HG02852 (cell line): ENCODE data around the gene TAS1R2.

Source experiments
- ATAC-seq: cut with Tn5 transposase; IDR thresholded peaks from one replicate; pipeline ENCODE4 v1.9.1; 2021; ENCODE audit warnings: mild to moderate bottlenecking, moderate library complexity; ENCODE audit not compliant: unreplicated experiment

TAS1R2 gene

GRCh38 chr1:18803851-18804250, 55.6 kb downstream of the TAS1R2 start:
- ATAC-seq = no peak

DNA sequence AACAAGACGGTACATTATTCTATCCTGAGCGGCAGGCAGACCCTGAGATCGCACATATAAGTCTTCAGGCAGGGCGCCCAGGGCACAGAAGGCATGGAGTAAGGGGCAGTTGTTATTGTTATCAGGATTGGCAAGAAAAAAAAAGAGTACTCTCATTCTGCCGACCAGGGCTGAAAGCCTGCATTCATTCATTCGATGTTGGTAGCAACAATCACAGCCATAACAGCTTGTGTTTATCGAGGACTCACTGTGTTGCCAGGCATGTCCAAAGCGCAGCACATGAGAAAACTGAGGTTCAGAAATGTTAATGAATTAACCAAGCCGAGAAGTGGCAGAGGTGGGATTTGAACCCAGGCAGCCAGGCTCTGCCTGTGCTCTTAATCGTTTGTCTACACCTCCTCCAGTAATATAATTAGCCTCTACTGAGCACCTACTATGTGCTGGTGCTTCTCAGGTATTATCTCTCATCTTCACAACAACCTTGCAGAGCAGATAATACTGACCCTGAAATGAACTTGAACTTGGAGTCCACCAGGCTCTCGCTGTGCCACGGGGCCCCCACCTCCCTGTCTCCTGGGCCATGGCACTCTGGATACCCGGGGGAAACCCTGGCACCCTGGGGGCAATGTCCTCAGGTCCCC, 56.2 kb downstream of the TAS1R2 start:
- no peak for ATAC-seq

GRCh38 chr1:18802231-18802630, 57.2 kb downstream of the TAS1R2 start:
- ATAC-seq = no peak

DNA sequence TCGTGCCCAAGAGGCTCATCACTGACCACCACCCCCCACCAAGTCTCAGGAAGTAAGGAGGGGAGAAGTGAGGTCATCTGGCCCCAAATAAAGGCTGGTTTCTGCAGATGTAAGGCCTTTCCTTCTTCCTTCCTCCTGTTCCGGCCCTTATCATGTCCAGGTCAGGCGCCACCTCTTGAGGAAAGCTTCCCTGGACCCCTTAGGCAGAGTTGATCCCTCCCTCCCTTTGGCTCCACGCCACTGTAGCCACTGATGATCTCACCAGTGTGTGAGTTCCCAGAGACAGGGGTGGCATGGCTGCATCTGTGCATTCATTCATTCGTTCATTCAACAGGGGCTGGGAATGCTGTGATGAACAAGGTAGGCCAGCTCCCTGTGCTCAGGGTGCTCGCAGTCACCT, 59.2 kb downstream of the TAS1R2 start:
- no peak for ATAC-seq

- ATAC-seq = no peak
Measured at GRCh38 chr1:18799454-18799853, 60.0 kb downstream of the TAS1R2 start.

DNA sequence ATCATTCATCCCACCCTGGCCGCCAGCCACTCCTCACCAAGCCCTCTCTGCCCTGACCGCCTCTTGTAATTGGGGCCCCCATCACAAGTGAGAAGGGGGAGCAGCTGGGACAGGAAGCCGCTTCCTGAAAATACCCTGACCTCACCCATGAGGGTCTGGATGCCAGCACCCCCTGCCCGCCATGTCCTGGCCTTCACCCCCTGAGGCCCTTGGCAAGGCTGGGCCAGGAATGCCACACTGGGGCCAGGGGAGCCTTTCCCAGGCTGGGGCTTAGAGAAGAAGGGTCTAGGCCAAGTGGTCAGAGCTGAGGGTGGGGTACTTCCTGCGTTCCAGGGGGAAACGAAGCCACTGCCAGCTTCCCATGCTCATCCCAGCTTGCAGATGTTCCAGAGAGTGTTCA, 60.5 kb downstream of the TAS1R2 start:
- ATAC-seq = no peak

GRCh38 chr1:18798533-18798932, 60.9 kb downstream of the TAS1R2 start:
- no peak for ATAC-seq

GRCh38 chr1:18796950-18797349, 62.5 kb downstream of the TAS1R2 start:
- ATAC-seq = no peak

DNA sequence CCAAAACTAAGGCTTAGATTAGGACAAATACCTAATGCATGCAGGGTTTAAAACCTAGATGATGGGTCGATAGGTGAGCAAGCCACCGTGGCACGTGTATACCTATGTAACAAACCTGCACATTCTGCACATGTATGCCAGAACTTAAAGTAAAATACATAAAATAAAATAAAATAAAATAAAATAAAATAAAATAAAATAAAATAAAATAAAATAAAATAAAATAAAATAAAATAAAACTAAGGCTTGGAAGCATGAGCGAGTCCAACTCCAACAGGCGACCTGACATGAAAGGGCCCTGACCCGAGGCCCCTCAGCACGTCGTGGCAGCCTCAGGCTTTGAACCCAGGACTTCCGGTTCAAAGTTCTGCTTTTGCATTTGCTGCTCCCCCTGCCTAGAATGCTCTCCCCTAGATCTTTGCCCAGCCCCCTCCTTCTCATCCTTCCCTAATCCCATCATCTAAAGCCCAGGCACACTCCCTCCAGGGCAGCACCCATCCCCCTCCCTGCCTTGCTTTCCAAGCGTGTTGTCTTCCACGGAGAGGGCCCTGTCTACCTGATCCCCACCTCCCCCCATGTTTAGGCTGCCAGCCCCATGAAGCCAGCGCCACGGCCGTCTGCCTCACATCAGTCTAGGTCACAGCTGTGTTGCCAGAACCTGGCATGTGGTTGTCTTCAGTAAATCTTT, 64.3 kb downstream of the TAS1R2 start:
- ATAC-seq = no peak

DNA sequence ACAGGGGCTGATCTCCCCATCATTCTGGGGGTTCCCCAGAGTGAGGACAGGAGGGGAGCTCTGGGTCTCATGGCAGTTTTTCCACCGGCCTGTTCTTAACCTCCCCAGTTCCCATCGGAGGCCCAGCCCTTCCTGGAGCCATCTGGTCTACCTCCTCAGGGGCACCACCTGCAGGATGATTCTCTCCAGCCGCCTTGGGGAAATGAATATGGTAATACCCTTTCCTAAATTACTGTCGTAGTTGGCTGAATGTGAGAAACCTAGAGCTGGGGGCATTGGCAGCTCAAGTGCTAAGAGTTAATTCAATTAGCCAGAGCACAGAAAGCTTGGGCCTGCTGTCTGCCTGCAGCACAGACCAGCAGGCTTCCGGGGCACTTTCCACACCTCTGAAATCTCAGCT, 64.9 kb downstream of the TAS1R2 start:
- ATAC-seq = no peak

- ATAC-seq = no peak
Measured at GRCh38 chr1:18794051-18794450, 65.4 kb downstream of the TAS1R2 start.

DNA sequence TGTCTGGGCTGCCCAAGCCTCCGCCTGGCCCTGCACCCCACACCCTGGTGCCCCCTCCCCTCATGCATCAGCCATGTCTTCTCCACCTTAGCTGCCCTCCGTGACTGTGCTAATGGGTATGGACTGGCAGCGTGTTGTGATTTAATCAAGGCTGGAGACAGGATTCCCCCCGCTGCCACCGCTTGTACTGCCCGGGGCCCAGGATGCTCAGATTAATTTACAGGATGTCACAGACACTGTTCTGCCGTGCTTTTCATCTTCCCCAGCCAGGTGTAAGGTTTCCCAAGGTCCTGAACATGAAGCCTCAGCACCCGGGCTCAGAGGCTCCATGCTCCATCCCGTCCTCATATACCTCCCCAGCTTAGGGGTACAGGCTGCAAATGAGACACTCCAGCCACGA, 66.3 kb downstream of the TAS1R2 start:
- no peak for ATAC-seq

DNA sequence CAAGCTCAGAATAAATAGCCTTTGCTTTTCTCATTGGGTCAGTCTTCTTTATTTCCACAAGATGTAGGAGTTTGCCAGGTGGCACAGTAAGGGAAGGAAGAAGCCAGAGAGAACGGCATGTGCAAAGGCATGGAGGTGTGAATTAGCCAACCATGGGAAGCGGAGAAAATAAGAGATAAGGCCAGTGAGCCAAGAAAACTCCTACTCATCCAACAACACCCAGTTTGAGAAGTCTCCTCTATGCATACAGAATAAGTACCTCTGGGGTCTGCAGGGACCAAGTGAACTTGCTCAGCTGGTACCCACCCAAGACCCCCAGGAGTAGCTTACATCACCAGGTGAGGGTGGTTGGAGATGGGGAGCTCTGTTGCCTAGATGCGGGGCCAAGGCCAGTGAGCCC, 66.7 kb downstream of the TAS1R2 start:
- ATAC-seq = no peak
